Measurements from ENCODE around the gene C19orf73.

Gene C19orf73

GRCh38 chr19:49120325-49120683 lies 1.4 kb upstream of the C19orf73 start:
- no peak for DNase-seq (ENCODE audit: low read depth, low spot score)
- no peak overlapping the region for H3K4me3 ChIP-seq (ENCODE audit: low read depth, low read length)
- no peak for TF ChIP-seq CTCF (IDR thresholded peaks at IDR 0.05; ENCODE audit: insufficient read depth, low read length, missing control alignments)
- ChIA-PET POLR2A (interaction anchor here (0.5 kb wide), 1 partner anchor 67 kb away, joined by 3 read pairs; no protein-coding TSS in a partner anchor), CTCF (interaction anchor here (1.0 to 2.4 kb wide), 8 partner anchors 15 to 127 kb away, joined by 3 to 13 read pairs (median 4); partner anchors contain the start of genes GYS1 and RUVBL2)

- no peak for TF ChIP-seq CTCF (IDR thresholded peaks at IDR 0.05; ENCODE audit: insufficient read depth, low read length, missing control alignments)
- POLR2A ChIA-PET, result interaction anchor here (0.5 kb wide), 1 partner anchor 67 kb away, joined by 3 read pairs; no protein-coding TSS in a partner anchor
- H3K4me3 ChIP-seq (ENCODE audit: low read depth, low read length), result peak within 1 kb of the TSS; percentile 77
- DNase-seq (ENCODE audit: low read depth, low spot score), result no peak
- CTCF ChIA-PET, result interaction anchor here (0.8 to 2.4 kb wide), 9 partner anchors 13 to 126 kb away, joined by 3 to 13 read pairs (median 3); partner anchors contain the start of genes GYS1 and RUVBL2
These were observed 725 bp upstream of the C19orf73 start, which contains the start of gene PPFIA3 for GRCh38 chr19:49119411-49120324. TSS of gene PPFIA3 (plus strand) at chr19:49119544. CDS start at chr19:49127874, 8,330 bp downstream.

DNA sequence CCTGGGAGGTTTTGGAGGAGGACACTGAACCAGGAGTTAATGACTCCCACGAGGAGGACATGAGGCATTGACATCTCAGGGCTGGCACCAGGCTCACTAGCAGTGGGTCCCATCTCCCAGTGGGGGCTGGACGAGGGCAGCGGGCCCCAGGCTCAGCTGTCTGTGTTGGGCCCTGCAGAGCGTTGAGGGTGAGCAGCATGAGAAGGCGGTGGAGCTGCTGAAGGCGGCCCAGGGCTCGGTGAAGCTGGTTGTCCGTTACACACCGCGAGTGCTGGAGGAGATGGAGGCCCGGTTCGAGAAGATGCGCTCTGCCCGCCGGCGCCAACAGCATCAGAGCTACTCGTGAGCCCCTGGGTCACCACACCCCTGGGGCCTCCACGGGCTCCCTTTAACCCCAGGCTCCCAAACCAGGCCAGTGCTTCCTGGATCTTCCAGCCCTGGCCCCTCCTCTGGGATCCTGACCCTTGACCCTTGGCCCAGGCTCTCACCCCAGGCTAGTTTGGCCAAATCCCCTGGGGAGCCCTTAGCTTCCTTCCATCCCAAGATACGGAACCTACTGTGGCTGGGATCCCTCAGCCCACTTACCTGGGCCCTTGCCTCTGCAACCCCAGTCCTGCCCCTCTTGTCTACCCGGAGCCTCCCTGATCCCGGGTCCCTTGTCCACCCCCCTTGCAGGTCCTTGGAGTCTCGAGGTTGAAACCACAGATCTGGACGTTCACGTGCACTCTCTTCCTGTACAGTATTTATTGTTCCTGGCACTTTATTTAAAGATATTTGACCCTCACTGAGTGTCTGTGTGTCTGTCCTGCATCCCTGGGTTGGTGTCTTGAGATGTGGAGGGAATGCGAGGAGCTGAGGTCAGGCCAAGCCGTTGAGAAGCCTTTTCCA lies 1.0 kb downstream of the C19orf73 start:
- CTCF ChIA-PET, result interaction anchor here (0.6 to 5.3 kb wide), 11 partner anchors 9 to 94 kb away, joined by 3 to 33 read pairs (median 3); no protein-coding TSS in a partner anchor

DNA sequence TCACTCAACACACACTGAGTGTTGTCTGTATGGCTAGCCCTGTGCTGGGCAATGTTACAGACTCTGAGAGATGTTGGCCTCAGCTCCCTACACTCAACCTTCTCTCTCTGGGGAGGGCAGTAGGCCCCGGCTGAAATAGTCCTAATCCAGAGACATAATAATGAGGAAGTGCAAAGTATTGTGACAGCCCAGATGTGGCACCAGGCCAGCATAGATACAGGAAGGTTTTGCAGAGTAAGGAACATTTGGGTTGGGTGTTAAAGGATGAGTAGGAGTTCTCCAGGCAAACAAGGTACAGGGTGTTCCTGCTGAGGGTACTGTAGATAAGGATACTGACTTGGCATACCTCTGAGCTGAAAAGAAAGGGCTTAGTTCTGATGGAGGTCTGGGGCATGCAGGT lies 2.4 kb downstream of the C19orf73 start:
- TF ChIP-seq CTCF (IDR thresholded peaks at IDR 0.05; ENCODE audit: insufficient read depth, low read length, missing control alignments), result no peak
- CTCF ChIA-PET, result interaction anchor here (1.0 to 5.3 kb wide), 6 partner anchors 18 to 95 kb away, joined by 3 to 33 read pairs (median 7); no protein-coding TSS in a partner anchor
- no peak for DNase-seq (ENCODE audit: low read depth, low spot score)
- no peak overlapping the region for H3K4me3 ChIP-seq (ENCODE audit: low read depth, low read length)
- POLR2A ChIA-PET, result no interaction called here

More for the DNA sequence above, 1.0 kb downstream of the C19orf73 start:
- POLR2A ChIA-PET, result interaction anchor here (0.6 kb wide), 1 partner anchor 30 kb away, joined by 3 read pairs; no protein-coding TSS in a partner anchor
- no peak for TF ChIP-seq CTCF (IDR thresholded peaks at IDR 0.05; ENCODE audit: insufficient read depth, low read length, missing control alignments)
- H3K4me3 ChIP-seq (ENCODE audit: low read depth, low read length), result peak overlapping the region; percentile 77
- no peak for DNase-seq (ENCODE audit: low read depth, low spot score)

GRCh38 chr19:49114630-49115363 lies 4.1 kb downstream of the C19orf73 start:
- ChIA-PET CTCF (interaction anchor here (0.7 to 5.3 kb wide), 16 partner anchors 9 to 121 kb away, joined by 3 to 58 read pairs (median 5); partner anchors contain the start of genes GYS1 and RUVBL2), POLR2A (interaction anchor here (1.1 to 1.6 kb wide), 4 partner anchors 9 to 121 kb away, joined by 3 to 8 read pairs (median 4); partner anchors contain the start of genes GYS1 and RUVBL2)
- no peak for TF ChIP-seq CTCF (IDR thresholded peaks at IDR 0.05; ENCODE audit: insufficient read depth, low read length, missing control alignments)
- peak overlapping the region; percentile 81 for H3K4me3 ChIP-seq (ENCODE audit: low read depth, low read length)
- DNase-seq (ENCODE audit: low read depth, low spot score), result no peak

All from AG04449 (cell line).